ENCODE measurements around the gene HLA-DOA.

The HLA-DOA gene

GRCh38 chr6:32977272-32977952 lies 32.0 kb downstream of the HLA-DOA start:
- no peak for DNase-seq

DNA sequence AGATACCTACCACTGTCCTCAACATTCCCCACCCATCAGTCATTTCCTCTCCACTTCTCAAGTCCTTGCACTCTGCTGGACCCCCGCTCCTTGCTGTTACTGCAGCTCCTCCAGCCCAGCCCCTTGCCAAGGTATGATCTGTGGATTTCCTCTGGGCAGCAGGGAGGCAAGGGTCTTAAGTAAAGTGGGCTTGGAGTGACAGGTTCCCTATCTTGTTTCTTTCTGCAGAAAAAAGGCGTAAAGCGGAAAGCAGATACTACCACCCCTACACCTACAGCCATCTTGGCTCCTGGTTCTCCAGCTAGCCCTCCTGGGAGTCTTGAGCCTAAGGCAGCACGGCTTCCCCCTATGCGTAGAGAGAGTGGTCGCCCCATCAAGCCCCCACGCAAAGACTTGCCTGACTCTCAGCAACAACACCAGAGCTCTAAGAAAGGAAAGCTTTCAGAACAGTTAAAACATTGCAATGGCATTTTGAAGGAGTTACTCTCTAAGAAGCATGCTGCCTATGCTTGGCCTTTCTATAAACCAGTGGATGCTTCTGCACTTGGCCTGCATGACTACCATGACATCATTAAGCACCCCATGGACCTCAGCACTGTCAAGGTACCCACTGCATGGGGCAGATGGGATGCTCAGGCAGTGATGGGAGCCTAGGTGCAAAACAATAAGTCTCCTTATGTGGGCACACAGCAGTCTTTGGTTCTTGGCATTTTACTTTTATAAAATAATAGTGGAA lies 32.9 kb downstream of the HLA-DOA start:
- DNase-seq: no peak

- DNase-seq: no peak
Measured at GRCh38 chr6:32975886-32976285, 33.5 kb downstream of the HLA-DOA start.

GRCh38 chr6:32974541-32975308 lies 34.7 kb downstream of the HLA-DOA start:
- no peak for DNase-seq

GRCh38 chr6:32974016-32974333 lies 35.4 kb downstream of the HLA-DOA start:
- no peak for DNase-seq

- DNase-seq: peak; percentile 59
Measured at GRCh38 chr6:32973144-32974015, 36.0 kb downstream of the HLA-DOA start.

DNA sequence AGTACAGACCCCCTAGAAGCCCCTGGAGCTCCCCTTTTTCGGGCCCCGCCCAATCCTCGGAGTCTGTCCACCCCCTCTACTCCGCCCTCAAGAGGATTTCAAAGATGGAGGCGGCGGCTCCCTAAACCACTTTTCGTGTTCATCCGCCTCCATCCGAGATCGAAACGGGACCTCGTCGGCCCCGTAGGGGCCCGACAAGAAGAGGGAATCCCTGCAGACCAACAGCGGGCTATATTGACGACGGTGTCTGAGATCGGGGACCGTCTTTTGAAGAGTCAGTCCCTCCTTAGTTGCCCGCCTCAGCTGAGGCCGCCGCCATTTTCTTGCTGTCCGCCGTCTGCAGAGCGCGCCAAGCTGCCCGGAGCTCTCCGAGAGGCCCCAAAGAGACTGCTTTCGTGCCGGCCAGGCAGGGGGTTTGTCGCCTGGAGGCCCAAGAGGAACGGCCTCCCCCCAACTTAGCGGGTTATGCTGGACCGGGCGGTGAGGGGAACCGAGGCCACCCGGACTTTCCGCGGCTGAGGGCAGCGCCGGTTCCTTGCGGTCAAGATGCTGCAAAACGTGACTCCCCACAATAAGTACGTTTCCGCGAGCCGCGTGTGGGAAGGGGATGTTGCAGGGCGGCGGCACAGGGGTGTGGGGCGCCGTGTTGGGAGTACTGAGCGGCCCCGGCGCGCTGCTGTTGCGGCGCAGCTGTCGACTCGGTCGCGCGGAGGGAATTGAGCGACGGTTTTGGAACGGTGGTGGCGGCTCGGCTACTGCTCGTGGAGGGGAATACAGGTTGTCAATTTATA lies 36.8 kb downstream of the HLA-DOA start:
- peak; percentile 46 for DNase-seq

- DNase-seq: peak; percentile 99
Measured at GRCh38 chr6:32971581-32972352, 37.6 kb downstream of the HLA-DOA start.

- no peak for DNase-seq
Measured at GRCh38 chr6:32971242-32971580, 38.2 kb downstream of the HLA-DOA start.

DNA sequence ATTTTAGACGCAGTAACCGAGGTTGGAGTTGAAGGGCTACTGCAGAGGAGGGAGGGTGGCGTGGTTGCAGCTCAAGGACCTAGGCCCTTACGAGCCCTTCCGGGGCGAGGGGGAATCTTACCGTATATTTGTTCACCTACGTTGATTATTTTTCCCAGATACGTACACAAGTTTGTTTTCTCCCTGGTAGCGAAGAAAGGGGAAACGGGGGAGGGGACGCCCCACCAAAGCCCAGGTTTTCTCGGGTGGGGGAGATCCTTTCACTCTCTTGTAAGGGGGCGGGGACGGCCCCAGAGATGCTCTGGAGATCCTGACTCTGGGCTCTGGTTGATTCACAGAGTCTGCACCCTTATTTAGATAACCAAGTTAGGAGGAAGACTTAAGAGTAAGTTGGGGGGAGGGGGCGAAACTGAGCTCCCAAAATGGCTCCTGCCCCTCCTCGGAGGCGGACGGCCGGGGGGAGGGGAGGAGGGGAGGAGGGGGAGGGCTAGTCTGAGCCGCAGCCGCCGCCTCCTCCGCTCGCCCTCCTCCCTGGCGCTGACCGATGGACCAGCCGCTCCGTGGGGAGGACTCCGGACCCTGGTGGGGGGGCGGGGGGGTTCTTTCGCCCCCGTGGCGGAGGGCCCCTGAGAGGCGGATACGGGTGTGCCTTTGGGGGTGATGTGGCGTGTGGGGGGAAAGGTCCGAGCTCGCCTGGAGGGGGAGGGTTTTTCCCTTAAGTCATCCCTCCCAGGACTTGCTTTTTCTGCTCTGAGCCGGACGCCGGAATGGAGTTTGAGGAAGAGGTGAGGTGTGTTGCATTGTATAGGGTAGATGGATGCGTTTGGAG lies 38.8 kb downstream of the HLA-DOA start:
- DNase-seq: peak; percentile 52

DNA sequence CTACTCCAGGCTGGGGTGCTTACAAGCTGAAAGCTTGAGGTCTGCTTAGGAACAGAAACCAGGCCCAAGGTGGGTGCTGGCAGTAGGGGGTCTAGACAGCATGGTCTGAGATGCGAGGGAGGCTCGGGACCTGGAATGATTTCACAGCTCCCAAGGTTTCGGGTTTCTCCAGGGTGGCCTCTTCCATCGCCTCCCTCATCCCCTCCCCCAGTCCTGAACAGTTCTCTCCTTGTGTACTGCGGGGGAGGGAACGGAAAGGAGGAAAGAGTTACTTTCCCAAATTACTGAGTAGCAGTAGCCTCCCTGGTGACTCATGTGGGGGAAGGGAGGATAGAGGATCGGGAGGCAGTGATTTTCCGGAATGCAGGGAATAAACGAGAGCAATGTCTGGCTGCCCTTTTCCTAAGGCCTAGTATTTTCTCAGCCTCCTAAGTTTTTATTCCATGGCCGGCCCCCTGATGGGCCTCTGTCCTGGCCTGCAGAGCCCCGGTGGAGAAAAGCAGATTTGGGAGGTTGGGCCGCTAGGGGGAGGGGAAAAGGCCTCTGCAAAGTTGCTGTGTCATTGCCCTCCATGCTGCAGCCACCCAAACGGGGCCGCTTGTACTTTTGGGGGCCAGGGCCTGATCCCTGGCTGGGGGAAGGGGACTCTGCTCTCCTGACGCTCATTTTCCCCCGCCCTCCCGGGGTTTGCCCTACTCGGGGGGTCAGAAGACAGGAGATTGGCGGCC lies 39.5 kb downstream of the HLA-DOA start:
- DNase-seq: peak; percentile 47

GRCh38 chr6:32968867-32969684 lies 40.3 kb downstream of the HLA-DOA start:
- DNase-seq: peak; percentile 39

- peak; percentile 91 for DNase-seq
Measured at GRCh38 chr6:32968093-32968866, 41.1 kb downstream of the HLA-DOA start, which contains the start of gene BRD2. Gene BRD2 (plus strand): TSS chr6:32968594. CDS start chr6:32972899, 4,305 bp downstream.

DNA sequence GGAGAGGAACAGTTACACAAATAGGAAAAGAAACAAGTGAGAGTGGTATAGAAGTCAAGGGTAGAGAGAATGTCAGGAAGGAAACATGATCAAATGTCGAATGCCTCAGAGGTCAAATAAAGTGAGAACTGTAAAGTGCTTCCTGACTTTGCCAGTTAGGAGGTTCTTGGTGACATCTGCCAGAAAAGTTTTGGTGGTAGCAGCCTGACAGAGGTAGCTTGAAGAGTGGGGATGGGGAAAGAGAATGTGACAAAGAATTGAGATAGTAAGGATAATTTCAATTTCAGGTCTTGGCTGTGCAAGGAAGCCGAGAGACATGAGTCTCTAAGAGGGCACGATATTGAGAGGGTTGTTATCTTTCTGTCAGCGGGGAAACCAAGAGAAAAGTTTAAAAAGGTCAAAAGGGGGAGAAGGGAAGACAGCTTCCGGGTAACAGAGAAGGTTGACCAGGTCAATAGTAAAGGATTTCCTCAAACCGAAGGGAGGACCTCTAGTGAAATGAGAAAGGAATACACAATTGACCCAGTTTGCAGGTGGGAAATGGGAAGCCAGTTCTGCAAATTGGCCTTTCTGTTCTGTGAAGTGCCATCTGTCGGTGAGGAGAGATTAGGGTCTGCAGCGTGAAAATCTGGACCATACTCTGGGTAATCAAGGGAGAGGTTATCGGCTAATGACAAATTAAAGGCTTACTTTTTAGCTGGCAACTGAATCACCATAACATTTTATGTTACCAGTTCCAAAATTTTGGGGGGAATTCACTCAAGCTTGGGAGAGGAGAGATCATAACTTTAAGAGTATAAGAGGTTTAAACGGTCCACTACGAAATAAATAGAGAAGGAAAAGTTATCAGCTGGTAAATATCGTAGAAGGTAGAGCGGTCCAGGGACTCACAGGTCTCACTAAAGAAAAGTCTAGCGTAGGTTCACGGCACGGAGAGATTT lies 42.0 kb downstream of the HLA-DOA start:
- DNase-seq: no peak

- no peak for DNase-seq
Measured at GRCh38 chr6:32964776-32965175, 44.6 kb downstream of the HLA-DOA start.

GRCh38 chr6:32963866-32964265 lies 45.5 kb downstream of the HLA-DOA start:
- no peak for DNase-seq
